Measurements from ENCODE around the gene CELA3A. TPM values are rescaled to one million over a fixed set of nuclear protein-coding genes. Genes with fewer than 3 reads are reported as not detected.

Gene CELA3A
- polyA plus RNA-seq, 1 donor, result not detected

GRCh38 chr1:22050330-22050729 is 48.9 kb downstream of the CELA3A start:
- DNase-seq, result no peak

- no peak for DNase-seq
Measured at GRCh38 chr1:22051607-22052114, 50.2 kb downstream of the CELA3A start.

GRCh38 chr1:22052115-22053016 is 50.9 kb downstream of the CELA3A start, which contains the start of gene CDC42:
CDC42 (plus strand) TSS chr1:22052709; CDS start chr1:22078479, 25,770 bp downstream.
- DNase-seq, result peak; percentile 95

DNA sequence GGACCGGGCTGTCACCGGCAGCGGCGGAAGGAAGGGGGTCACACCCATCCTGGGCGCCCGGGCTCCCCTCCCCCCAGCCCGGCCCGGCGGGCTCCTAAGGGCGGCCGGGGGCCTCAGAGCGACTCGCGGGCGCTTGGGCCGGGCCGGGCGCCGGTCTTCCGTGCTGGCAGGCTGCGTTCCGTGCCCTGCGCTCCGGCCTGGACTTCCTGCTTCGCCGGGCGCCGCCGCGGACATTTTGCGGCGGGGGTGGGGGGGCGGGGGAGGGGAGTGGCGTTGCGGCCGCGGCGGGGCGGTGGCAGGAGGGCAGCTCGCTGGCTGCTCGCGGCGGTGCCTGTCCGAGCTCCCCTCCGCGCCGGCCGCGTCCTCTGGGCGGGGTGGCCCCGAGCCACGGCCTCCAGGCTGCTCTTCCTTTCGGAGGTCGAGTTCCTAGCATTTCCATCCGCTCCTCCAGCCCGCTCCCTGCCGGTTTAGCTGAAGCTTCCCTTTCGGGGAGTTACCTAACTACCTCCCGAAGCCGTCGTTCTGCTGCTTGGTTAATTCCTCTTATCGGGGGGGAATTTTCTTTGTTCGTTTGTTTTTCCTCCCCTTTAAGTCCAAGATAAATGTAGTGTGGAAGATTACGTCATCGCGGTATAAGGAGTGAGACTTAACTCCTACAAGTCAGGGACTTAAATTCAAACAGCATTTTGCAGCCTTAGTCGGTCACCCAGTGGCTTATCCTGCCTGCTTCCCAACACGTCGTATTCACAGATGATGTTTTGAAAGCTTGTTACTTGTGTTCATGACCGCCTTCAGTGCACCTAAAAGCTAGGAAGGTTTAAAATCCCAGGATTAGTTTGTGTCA is 51.8 kb downstream of the CELA3A start:
- peak; percentile 79 for DNase-seq

DNA sequence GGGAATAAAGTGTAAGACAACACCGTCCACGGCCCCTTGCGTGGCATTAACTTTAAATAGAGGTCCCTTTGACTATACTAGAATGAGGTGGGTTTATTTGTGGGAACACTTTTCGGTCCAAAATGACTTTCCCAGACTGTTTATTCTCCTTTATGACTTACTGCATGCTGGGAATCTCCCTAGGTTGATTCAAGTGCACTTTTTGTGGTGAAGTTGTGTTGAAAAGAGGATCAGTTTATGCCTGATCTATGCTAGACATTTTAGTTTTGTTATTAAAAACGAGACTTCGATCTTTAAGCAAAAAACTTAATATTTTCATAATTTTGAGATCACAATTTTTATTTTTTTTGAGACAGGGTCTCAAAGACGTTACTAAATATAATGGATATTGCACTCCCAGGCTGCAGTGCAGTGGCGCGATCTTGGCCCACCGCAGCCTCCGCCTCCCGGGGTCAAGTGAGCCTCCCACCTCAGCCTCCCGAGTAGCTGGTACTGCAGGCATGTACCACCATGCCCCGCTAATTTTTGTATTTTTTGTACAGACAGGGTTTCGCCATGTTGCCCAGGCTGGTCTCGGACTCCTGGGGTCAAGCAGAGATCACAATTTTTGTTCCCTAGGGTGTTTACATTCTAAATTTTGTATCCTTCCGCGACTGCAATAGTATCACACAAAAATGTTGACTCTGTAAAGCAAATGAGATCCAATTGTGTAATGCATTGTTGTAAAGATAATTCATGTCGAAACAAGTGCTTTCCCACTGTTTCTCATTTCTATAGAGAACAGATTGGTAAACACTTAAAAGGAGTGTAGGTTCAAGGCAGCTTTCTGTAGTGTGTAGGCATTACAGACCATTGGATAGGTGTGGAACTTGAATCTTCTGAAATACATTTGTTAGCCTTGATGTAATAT is 52.7 kb downstream of the CELA3A start:
- DNase-seq, result no peak

GRCh38 chr1:22055463-22055862 is 54.0 kb downstream of the CELA3A start:
- no peak for DNase-seq

- DNase-seq, result no peak
Measured at GRCh38 chr1:22056043-22056442, 54.6 kb downstream of the CELA3A start.

GRCh38 chr1:22056936-22057335 is 55.5 kb downstream of the CELA3A start:
- no peak for DNase-seq

DNA sequence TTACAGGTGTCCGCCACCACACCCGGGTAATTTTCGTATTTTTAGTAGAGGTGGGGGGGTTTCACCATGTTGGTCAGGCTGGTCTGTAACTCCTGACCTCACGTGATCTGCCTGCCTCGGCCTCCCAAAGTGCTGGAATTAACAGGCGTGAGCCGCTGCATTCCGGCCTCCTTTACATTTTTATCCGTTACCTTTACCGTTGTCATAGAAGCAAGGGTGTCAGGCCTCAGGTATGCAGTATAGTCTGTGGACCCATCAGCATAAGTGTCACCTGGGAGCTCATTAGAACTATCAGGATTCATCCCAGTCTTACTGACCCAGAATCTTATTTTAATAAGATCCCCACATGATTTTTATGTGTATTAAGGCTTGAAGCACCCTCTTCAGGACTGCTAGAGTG is 56.4 kb downstream of the CELA3A start:
- no peak for DNase-seq

Other genes with a start within 250 kb of the CELA3A start
- gene USP48, start 218.5 kb upstream of the CELA3A start, polyA plus RNA-seq (ENCODE audit: insufficient read length), result 94.3 TPM
- gene LDLRAD2, start 189.4 kb upstream of the CELA3A start, polyA plus RNA-seq (ENCODE audit: insufficient read length), result 4.6 TPM
- 154 TPM for gene HSPG2, start 64.3 kb upstream of the CELA3A start, polyA plus RNA-seq (ENCODE audit: insufficient read length)
- 0.38 TPM for gene CELA3B, start 24.6 kb upstream of the CELA3A start, polyA plus RNA-seq (ENCODE audit: insufficient read length)
- gene CDC42, start 51.1 kb downstream of the CELA3A start, polyA plus RNA-seq (ENCODE audit: insufficient read length), result 393 TPM
- 6.7 TPM for gene WNT4, start 141.4 kb downstream of the CELA3A start, polyA plus RNA-seq (ENCODE audit: insufficient read length)

Measured in left kidney (tissue), 2 donors.